Skin epidermis (tissue), 12 donors: ENCODE results near the gene RHOH.

Source experiments
- H3K27ac ChIP-seq, 21 experiments: fragments of 200-600 bp; sonication (generic) in 11 of 21; one replicate each; pipeline ENCODE4 v1.5.0; 2020; ENCODE audit warnings: mild to moderate bottlenecking in 3 of 21, inconsistent platforms in 2 of 21, moderate library complexity in 2 of 21
- H3K4me3 ChIP-seq, 7 experiments: fragments of 200-600 bp; sonication (generic) in 2 of 7; one replicate each; pipeline ENCODE4 v1.5.0; 2020; ENCODE audit warnings: inconsistent platforms in 2 of 7, mild to moderate bottlenecking in 2 of 7, moderate library complexity in 1 of 7

RHOH gene

GRCh38 chr4:40200875-40201801, 4.3 kb downstream of the RHOH start:
- Histone ChIP-seq H3K4me3 (peak overlapping the region; percentile 5 to 38 (median 30)), H3K27ac (peak overlapping the region in 16 of 21 experiments; percentile 14 to 93 (median 72))

GRCh38 chr4:40201898-40202297, 5.1 kb downstream of the RHOH start:
- Histone ChIP-seq H3K4me3 (peak overlapping the region in 1 of 7 experiments; percentile 3), H3K27ac (peak overlapping the region in 9 of 21 experiments; percentile 26 to 93 (median 82))

GRCh38 chr4:40202474-40202873, 5.6 kb downstream of the RHOH start:
- H3K4me3 ChIP-seq = peak overlapping the region in 2 of 7 experiments; percentile 3
- H3K27ac ChIP-seq = peak overlapping the region in 10 of 21 experiments; percentile 14 to 93 (median 75)

- Histone ChIP-seq H3K27ac (peak overlapping the region in 16 of 21 experiments; percentile 4 to 93 (median 68)), H3K4me3 (peak overlapping the region in 2 of 7 experiments; percentile 7 to 15)
Observed at GRCh38 chr4:40204507-40205258, 7.9 kb downstream of the RHOH start.

GRCh38 chr4:40205259-40206198, 8.7 kb downstream of the RHOH start:
- H3K27ac ChIP-seq = peak overlapping the region in 19 of 21 experiments; percentile 12 to 93 (median 66)
- H3K4me3 ChIP-seq = peak overlapping the region in 4 of 7 experiments; percentile 7 to 19 (median 14)

- H3K27ac ChIP-seq = peak overlapping the region in 17 of 21 experiments; percentile 12 to 93 (median 67)
- H3K4me3 ChIP-seq = peak overlapping the region in 2 of 7 experiments; percentile 4 to 19
Observed at GRCh38 chr4:40206426-40206825, 9.6 kb downstream of the RHOH start.

- Histone ChIP-seq H3K27ac (peak overlapping the region in 4 of 21 experiments; percentile 0 to 93 (median 7)), H3K4me3 (no peak overlapping the region)
Observed at GRCh38 chr4:40209401-40209800, 12.6 kb downstream of the RHOH start.

- peak overlapping the region in 4 of 21 experiments; percentile 20 to 93 (median 28) for H3K27ac ChIP-seq
- no peak overlapping the region for H3K4me3 ChIP-seq
Observed at GRCh38 chr4:40210776-40211175, 13.9 kb downstream of the RHOH start.

- H3K4me3 ChIP-seq = no peak overlapping the region
- peak overlapping the region in 5 of 21 experiments; percentile 19 to 93 (median 23) for H3K27ac ChIP-seq
Observed at GRCh38 chr4:40211224-40212185, 14.7 kb downstream of the RHOH start.

- Histone ChIP-seq H3K27ac (peak overlapping the region in 5 of 21 experiments; percentile 5 to 93 (median 39)), H3K4me3 (no peak overlapping the region)
Observed at GRCh38 chr4:40212674-40213527, 16.1 kb downstream of the RHOH start.

GRCh38 chr4:40214038-40214437, 17.2 kb downstream of the RHOH start:
- Histone ChIP-seq H3K4me3 (no peak overlapping the region), H3K27ac (peak overlapping the region in 5 of 21 experiments; percentile 20 to 93 (median 35))

GRCh38 chr4:40214661-40215418, 18.0 kb downstream of the RHOH start:
- peak overlapping the region in 1 of 21 experiments; percentile 35 for H3K27ac ChIP-seq

GRCh38 chr4:40216622-40217366, 20.0 kb downstream of the RHOH start:
- H3K4me3 ChIP-seq = no peak overlapping the region
- H3K27ac ChIP-seq = no peak overlapping the region

More at GRCh38 chr4:40214661-40215418, 18.0 kb downstream of the RHOH start:
- H3K4me3 ChIP-seq = no peak overlapping the region

- H3K4me3 ChIP-seq = no peak overlapping the region
- H3K27ac ChIP-seq = peak overlapping the region in 1 of 21 experiments; percentile 18
Observed at GRCh38 chr4:40221744-40222143, 24.9 kb downstream of the RHOH start.

GRCh38 chr4:40223343-40223742, 26.5 kb downstream of the RHOH start:
- Histone ChIP-seq H3K4me3 (no peak overlapping the region), H3K27ac (peak overlapping the region in 1 of 21 experiments; percentile 77)
